GM19397 (cell line): ENCODE results near the gene CLIP2.
"Not testable (repeated sequence)": the region's sequence is repeated elsewhere in the genome, so short reads cannot be mapped to it uniquely, and the experiment has no call there.

Experiments used
- ATAC-seq: cut with Tn5 transposase; IDR thresholded peaks from one replicate; pipeline ENCODE4 v1.9.1; 2021; ENCODE audit warnings: mild to moderate bottlenecking, moderate library complexity; ENCODE audit not compliant: unreplicated experiment

The CLIP2 gene

GRCh38 chr7:74289018-74289658 lies at the start of gene CLIP2:
CLIP2 (plus strand) TSS chr7:74289407; CDS start chr7:74317547, 28,140 bp downstream.
- peak; percentile 50 for ATAC-seq

DNA sequence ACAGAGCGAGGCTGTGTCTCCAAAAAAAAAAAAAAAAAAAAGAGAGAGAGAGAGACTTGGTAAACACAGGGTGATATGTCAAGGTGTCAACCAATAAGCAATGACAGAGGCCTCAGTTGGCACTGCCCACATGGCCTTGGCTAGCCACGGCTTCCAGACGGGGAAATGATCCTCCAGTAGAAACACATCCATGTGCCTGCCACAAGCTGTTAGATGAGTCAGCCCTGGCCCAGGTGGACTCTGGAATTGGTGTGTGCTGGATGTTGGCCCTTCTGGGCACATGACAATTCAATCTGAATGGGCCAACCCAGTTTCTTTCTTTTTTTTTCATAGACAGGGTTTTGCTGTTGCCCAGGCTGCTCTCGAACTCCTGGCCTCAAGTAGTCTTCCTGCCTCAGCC lies 48.7 kb upstream of the CLIP2 start:
- ATAC-seq = no peak

- ATAC-seq = no peak
Measured at GRCh38 chr7:74242122-74242443, 47.1 kb upstream of the CLIP2 start.

DNA sequence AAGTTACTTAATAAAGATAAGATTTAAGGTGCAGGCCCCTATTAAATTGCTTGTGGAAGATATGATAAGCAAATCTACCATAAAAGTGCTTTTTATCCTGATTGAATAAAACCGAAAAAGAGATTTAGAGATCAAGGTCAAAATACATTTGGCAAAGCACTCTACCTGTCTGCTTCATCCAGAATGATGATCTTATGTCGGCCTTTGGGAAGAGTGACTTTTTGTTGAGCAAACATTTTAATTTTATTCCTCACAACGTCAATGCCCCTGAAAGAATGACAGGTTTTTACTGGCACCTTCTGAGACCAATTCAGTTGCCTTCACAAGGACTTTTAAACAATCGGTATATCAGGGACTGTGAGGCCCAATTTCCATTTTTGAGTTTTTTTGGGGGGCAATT lies 42.7 kb upstream of the CLIP2 start:
- ATAC-seq = no peak

GRCh38 chr7:74248156-74248555 lies 41.1 kb upstream of the CLIP2 start:
- no peak for ATAC-seq

DNA sequence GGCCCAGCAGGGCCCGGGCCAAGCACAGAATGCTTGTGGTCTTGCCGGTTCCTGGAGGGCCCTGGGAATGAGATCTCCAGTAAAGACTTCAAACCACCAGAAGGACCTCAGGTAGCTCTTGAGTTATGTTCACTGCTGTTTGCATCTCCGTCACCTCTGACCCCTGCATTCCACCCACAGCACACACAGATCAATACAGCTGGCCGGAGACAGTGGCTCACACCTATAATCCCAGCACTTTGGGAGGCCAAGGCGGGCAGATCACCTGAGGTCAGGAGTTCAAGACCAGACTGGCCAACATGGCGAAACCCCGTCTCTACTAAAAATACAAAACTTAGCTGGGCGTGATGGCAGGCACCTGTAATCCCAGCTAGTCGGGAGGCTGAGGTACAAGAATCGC lies 40.1 kb upstream of the CLIP2 start:
- not testable (repeated sequence) for ATAC-seq

DNA sequence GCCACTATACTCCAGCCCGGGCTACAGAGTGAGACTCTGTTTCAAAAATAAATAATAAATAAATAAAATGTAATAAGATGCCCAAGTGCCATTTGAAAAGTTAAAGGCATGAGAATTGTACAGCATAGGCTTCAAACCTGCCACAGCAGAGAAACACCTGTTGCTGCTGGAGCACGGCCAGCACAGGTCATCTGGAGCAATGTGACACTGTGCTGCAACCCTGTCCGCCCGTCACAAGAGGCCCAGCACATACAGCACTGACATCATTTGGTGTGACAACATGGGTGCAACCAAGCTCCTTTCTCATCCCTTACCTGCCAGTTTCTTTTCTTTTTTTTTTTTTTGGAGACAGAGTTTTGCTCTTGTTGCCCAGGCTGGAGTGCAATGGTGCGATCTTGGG lies 36.3 kb upstream of the CLIP2 start:
- ATAC-seq = no peak

GRCh38 chr7:74253331-74253730 lies 35.9 kb upstream of the CLIP2 start:
- ATAC-seq = no peak

DNA sequence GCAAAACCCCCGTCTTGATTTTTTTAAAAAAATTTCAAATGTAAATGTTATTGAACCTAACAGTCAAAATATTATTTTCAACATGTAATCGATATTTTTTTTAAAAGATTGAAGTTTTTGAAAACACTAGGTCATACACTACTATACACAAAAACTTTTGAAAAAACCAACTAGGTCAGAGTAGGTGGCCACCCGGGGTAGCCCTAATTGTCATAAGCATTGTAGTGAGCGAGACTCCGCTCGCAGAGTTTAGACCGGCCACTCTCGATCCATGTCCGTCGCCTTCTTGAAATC lies 35.4 kb upstream of the CLIP2 start:
- ATAC-seq = peak; percentile 0

GRCh38 chr7:74254129-74254857 lies 34.9 kb upstream of the CLIP2 start, which contains the start of gene RFC2:
RFC2 (minus strand) TSS chr7:74254399; CDS start chr7:74254383, 16 bp downstream.
- peak; percentile 93 for ATAC-seq

DNA sequence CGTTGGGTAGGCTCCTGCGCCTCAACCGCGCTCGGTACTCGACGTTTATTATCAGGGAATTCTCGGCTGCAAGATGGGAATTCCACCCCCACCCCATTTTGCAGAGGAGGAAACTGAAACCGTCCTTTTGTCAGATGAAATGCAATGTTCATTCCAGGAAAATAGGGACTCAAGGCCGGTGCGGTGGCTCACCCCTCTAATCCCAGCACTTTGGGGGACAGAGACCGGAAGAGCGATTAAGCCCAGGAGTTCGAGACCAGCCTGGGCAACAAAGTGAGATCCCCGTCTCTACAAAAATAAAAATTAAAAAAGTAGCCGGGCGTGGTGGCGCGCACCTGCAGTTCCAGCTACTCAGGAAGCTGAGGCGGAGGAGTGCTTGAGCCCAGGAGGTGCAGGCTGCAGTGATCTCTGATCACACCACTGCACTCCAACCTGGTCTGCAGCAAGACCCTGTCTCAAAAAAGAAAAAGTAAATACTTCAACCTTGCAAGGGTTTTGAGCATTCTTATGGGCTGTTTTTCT lies 34.3 kb upstream of the CLIP2 start:
- ATAC-seq = no peak

- ATAC-seq = not testable (repeated sequence)
Measured at GRCh38 chr7:74255461-74255860, 33.7 kb upstream of the CLIP2 start.

- ATAC-seq = no peak
Measured at GRCh38 chr7:74256491-74257408, 32.5 kb upstream of the CLIP2 start.

DNA sequence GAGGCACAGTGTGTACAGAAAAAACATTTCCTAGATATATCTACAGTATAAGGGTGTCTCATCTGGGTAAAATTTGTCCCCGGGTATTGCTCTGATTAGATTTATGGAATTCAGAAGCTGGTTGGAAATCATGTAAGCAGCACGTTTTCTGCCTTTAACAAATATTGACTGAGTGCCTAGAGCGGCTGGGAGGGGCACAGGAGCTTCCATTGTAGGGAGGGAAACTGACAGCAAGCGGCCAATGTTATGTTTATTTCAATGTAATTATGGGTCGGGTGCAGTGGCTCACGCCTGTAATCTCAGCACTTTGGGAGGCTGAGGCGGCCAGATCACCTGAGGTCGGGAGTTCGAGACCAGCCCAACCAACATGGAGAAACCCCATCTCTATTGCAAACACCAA lies 30.6 kb upstream of the CLIP2 start:
- ATAC-seq = no peak

GRCh38 chr7:74262639-74263398 lies 26.4 kb upstream of the CLIP2 start:
- no peak for ATAC-seq

GRCh38 chr7:74263399-74264120 lies 25.6 kb upstream of the CLIP2 start:
- ATAC-seq = no peak

DNA sequence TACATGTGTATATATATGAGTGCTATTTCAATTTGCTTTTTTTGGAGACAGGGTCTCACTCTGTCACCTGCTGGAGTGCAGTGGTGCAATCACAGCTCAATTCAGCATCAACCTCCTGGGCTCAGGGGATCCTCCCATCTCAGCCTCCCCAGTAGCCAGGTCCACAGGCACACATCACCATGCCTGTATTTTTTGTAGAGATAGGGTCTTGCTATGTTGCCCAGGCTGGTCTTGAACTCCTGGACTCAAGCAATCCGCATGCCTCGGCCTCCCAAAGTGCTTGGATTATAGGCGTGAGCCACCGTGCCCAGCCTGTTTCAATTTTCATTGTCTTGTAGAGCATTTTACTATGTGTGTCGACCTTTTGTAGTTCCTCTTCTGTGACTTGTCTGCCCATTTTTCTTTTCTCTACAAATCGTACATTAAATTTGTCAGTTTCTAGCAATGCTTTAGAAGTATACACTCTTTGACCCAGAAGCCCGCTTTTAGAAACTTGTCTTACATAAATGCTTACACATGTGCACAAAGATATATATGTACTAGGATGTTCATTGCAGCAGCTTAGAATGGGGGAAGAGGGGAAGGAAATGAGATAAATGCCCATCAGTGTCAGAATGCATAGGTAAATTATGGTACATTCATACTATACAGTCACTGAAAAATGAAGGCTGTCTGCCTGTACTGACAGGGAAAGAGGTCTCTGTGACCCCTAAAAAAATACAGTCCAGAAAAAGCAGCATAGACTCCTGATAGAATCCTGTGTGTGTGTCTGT lies 22.8 kb upstream of the CLIP2 start:
- no peak for ATAC-seq

DNA sequence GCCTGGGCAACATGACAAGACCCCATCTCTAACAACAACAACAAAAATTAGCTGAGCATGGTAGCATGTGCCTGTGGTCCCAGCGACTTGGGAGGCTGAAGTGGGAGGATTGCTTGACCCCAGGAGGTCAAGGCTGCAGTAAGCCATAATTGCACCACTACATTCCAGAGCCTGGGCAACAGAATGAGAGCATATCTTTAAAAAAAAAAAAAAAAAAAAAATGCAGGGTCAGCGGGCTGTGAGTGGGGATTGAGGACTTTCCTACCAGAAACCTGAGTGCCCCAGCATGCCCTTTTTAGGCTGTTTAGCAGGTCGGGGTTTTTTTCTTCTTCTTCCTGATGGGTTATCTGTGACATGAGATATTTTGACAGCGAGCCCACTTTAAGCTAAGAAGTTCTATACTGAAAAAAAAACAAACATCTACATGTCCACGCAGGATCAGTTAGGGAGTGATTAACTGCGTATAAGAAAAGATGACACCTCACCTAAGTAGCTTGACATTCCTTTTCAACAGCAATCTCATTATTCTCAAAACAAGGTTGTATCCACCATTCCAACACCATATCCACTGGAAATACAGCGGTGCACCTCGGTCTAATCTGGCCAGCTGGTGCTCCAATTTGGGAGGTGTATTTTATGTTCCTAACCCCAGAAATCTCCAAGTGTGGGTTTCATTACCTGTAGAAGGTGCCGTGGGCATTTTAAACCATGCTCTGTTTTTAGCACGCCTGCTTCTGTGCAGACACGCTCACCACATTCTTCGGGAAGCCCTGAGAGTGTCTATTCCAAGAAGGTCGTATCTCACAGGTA lies 21.2 kb upstream of the CLIP2 start:
- ATAC-seq = no peak
